HepG2 (cell line): ENCODE data around the gene GSTT2B. TPM values are rescaled to one million over a fixed set of nuclear protein-coding genes. Genes with fewer than 3 reads are reported as not detected.

Experiments
- ARNT2 ChIP-seq: sonication (generic); formaldehyde crosslinking; IDR thresholded peaks from 2 replicates; pipeline ENCODE4 v1.8.0; 2022; ENCODE audit warnings: mild to moderate bottlenecking, low read depth, missing genetic modification reagents, moderate library complexity
- BRD4 ChIP-seq: sonication (generic); formaldehyde crosslinking; IDR thresholded peaks from 2 replicates; pipeline ENCODE4 v1.4.0; 2020; ENCODE audit warnings: missing genetic modification reagents
- CHCHD3 ChIP-seq: sonication (generic); formaldehyde crosslinking; IDR thresholded peaks from 2 replicates; pipeline ENCODE4 v1.8.0; 2022; ENCODE audit warnings: mild to moderate bottlenecking, missing genetic modification reagents, moderate library complexity
- CHD2 ChIP-seq: IDR thresholded peaks from 2 replicates; pipeline ENCODE4 v1.6.1; 2011; ENCODE audit warnings: low read depth, low read length, improper control_type of control experiment
- HNF1B ChIP-seq: sonication (generic); formaldehyde crosslinking; IDR thresholded peaks from 2 replicates; pipeline ENCODE4 v1.5.1; 2020; ENCODE audit warnings: mild to moderate bottlenecking, moderate library complexity, missing genetic modification reagents
- NRL ChIP-seq: sonication (generic); formaldehyde crosslinking; IDR thresholded peaks from 2 replicates; pipeline ENCODE4 v1.5.0; 2020; ENCODE audit warnings: missing genetic modification reagents, mild to moderate bottlenecking, moderate library complexity, borderline replicate concordance
- RARA ChIP-seq: IDR thresholded peaks from 2 replicates; pipeline ENCODE4 v1.6.1; 2016; ENCODE audit warnings: missing genetic modification reagents, missing compliant biosample characterization
- SPEN ChIP-seq: sonication (generic); formaldehyde crosslinking; IDR thresholded peaks from 2 replicates; pipeline ENCODE4 v1.5.1; 2020; ENCODE audit warnings: low read depth, mild to moderate bottlenecking, missing genetic modification reagents
- SRF ChIP-seq: IDR thresholded peaks from 2 replicates; pipeline ENCODE4 v1.6.1; 2011; ENCODE audit warnings: mild to moderate bottlenecking, low read depth, low read length, moderate library complexity
- ZFP90 ChIP-seq: sonication (generic); formaldehyde crosslinking; IDR thresholded peaks from 2 replicates; pipeline ENCODE4 v1.8.0; 2022; ENCODE audit warnings: missing genetic modification reagents, mild to moderate bottlenecking, inconsistent platforms, borderline replicate concordance
- ZNF30 ChIP-seq: sonication (generic); formaldehyde crosslinking; IDR thresholded peaks from 2 replicates; pipeline ENCODE4 v1.5.0; 2020; ENCODE audit warnings: mild to moderate bottlenecking, missing genetic modification reagents
- ZNF512B ChIP-seq: sonication (generic); formaldehyde crosslinking; IDR thresholded peaks from 2 replicates; pipeline ENCODE4 v1.5.1; 2020; ENCODE audit warnings: missing genetic modification reagents, mild to moderate bottlenecking, borderline replicate concordance
- ZNF558 ChIP-seq: sonication (generic); formaldehyde crosslinking; IDR thresholded peaks from 2 replicates; pipeline ENCODE4 v1.9.0; 2022; ENCODE audit warnings: mild to moderate bottlenecking, missing genetic modification reagents, borderline replicate concordance
- ZNF788 ChIP-seq: sonication (generic); formaldehyde crosslinking; IDR thresholded peaks from 2 replicates; pipeline ENCODE4 v1.5.0; 2020; ENCODE audit warnings: mild to moderate bottlenecking, missing genetic modification reagents, borderline replicate concordance
- polyA plus RNA-seq, 8 experiments: library from polyadenylated mRNA; depleted of rRNA in 3 of 8; stranded (reverse) in 7 of 8; unstranded in 1 of 8; fragments of >200 nt; fragmentation: Illumina TruSeq in 4 of 8; extraction: Trizol in 4 of 8; gene quantifications; 2 replicates each; pipeline versions ENCODE4 v1.2.1 to v1.2.3, GENCODE V29; 2011 to 2016; ENCODE audit warnings: low read depth in 4 of 8, missing spikeins in 1 of 8, mixed read lengths in 1 of 8; ENCODE audit not compliant: insufficient read depth in 1 of 8
- total RNA-seq, 5 experiments: library from RNA; depleted of rRNA; stranded (reverse); fragments of >200 nt; fragmentation: Illumina TruSeq; extraction: Trizol; gene quantifications; 2 replicates each; pipeline ENCODE4 v1.2.3, GENCODE V29; 2016; ENCODE audit warnings: low read depth in 1 of 5
- TF ChIP-seq, protein P1 (sequence below): IDR thresholded peaks from 2 replicates; pipeline ENCODE4 v1.6.1; 2018; ENCODE audit warnings: missing genetic modification reagents, mild to moderate bottlenecking, missing compliant biosample characterization
- TF ChIP-seq, protein P2 (sequence below): sonication (generic); formaldehyde crosslinking; IDR thresholded peaks from 2 replicates; pipeline ENCODE4 v1.8.1; 2023; ENCODE audit warnings: mild to moderate bottlenecking, missing genetic modification reagents, borderline replicate concordance
- TF ChIP-seq, protein P3 (sequence below): sonication (generic); formaldehyde crosslinking; IDR thresholded peaks from 2 replicates; pipeline ENCODE4 v1.8.1; 2023; ENCODE audit warnings: mild to moderate bottlenecking, moderate library complexity, missing genetic modification reagents
- TF ChIP-seq, protein P4 (sequence below), 2 experiments: sonication (generic) in 1 of 2; formaldehyde crosslinking in 1 of 2; IDR thresholded peaks; 2 replicates each; pipeline versions ENCODE4 v1.5.1 to v1.6.1; 2011 to 2020; ENCODE audit warnings: borderline replicate concordance in 1 of 2, low read depth in 1 of 2, low read length in 1 of 2, mild to moderate bottlenecking in 1 of 2, missing genetic modification reagents in 1 of 2, moderate library complexity in 1 of 2

GSTT2B gene
- total and polyA plus RNA-seq, 2 of the 13 experiments (the other 11 are each of a cell fraction or from before 2014, with no cell fraction given) = 1.5 to 3.9 TPM

DNA sequence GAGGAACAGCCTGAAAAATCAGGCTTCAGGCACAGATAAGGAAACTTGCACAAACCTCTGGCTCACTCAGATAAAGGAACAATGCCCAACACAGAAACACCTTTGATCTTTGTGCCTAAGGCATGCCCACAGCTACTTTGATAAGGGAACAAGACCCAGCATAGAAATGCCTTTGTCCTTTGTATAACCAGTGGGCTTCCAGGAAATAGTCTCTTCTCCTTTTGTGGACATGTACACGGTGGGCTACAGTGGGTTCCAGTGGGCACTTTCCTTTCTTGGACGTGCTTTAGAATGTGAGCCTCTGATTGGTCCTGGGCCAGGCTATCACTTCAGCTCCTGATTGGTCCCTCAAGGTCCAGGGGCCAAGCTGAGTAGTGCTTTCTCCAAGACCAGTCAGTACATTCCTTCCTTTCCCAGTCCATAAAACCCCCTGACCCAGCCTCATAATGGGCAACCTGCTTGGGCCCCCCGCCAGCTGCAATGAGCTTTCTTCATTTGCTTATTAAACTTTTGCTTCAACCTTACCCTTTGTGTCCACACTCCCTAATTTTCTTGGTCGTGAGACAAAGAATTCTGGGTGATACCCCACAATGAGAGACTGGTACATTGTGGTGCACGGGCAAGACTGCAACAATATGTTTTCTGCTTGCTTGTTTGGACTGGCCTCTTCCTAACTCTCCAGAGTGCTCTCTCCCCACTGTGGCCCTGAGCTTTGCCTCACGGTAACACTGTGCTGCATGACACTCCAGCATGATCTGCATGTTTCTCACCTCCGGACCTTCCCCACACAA, 48.4 kb upstream of the GSTT2B start (continued):
- TF ChIP-seq SRF (peak; percentile 90), ZNF30 (no peak), BRD4 (CRISPR knock-in tag) (0 out of 2 replicates have a peak, but pooled peaks have one; percentile 19), ARNT2 (CRISPR knock-in tag) (peak; percentile 28; the same call in 1 of the 2 replicates), ZFP90 (0 out of 2 replicates have a peak, but pooled peaks have one; percentile 10), SPEN (no peak), NRL (CRISPR knock-in tag) (no peak), CHCHD3 (CRISPR knock-in tag) (no peak), ZNF512B (CRISPR knock-in tag) (no peak), HNF1B (no peak), RARA (CRISPR knock-in tag) (no peak), ZNF558 (CRISPR knock-in tag) (0 out of 2 replicates have a peak, but pooled peaks have one; percentile 45), ZNF788 (CRISPR knock-in tag) (0 out of 2 replicates have a peak, but pooled peaks have one; percentile 63), CHD2 (no peak)
- TF ChIP-seq, protein P1, sequence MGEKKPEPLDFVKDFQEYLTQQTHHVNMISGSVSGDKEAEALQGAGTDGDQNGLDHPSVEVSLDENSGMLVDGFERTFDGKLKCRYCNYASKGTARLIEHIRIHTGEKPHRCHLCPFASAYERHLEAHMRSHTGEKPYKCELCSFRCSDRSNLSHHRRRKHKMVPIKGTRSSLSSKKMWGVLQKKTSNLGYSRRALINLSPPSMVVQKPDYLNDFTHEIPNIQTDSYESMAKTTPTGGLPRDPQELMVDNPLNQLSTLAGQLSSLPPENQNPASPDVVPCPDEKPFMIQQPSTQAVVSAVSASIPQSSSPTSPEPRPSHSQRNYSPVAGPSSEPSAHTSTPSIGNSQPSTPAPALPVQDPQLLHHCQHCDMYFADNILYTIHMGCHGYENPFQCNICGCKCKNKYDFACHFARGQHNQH (CRISPR knock-in tag) = no peak; the same call in 1 of the 2 replicates
- TF ChIP-seq, protein P2, sequence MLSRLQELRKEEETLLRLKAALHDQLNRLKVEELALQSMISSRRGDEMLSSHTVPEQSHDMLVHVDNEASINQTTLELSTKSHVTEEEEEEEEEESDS (CRISPR knock-in tag) = no peak
- TF ChIP-seq, protein P3, sequence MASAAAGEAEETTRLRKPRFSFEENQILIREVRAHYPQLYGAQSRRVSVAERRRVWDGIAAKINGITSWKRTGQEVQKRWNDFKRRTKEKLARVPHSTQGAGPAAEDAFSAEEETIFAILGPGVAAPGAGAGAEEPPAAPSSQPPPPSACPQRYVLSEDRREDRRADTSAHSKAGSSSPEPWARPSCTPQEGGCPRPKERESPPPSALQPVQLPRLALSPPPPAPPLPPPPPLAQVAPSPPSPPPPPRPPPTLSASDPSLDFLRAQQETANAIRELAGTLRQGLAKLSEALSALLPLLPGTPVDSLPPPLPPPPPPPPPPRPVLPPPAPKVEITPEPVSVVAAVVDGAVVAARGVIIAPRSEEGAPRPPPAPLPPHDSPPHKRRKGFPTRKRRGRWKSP (CRISPR knock-in tag) = no peak; the same call in 1 of the 2 replicates
- TF ChIP-seq, protein P4, sequence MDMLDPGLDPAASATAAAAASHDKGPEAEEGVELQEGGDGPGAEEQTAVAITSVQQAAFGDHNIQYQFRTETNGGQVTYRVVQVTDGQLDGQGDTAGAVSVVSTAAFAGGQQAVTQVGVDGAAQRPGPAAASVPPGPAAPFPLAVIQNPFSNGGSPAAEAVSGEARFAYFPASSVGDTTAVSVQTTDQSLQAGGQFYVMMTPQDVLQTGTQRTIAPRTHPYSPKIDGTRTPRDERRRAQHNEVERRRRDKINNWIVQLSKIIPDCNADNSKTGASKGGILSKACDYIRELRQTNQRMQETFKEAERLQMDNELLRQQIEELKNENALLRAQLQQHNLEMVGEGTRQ (IDR thresholded peaks at IDR 0.05; ENCODE audit: low read depth, low read length) = no peak
- TF ChIP-seq, protein P4 (CRISPR knock-in tag; IDR thresholded peaks at IDR 0.05; ENCODE audit: borderline replicate concordance) = no peak
